GM18526 (cell line): ENCODE data around the gene SNAI3.

Source experiments
- POLR2A ChIP-seq: IDR thresholded peaks from 3 replicates; pipeline ENCODE4 v1.6.1; 2011; ENCODE audit not compliant: insufficient read length; ENCODE audit errors: extremely low read depth

The SNAI3 gene

GRCh38 chr16:88631920-88632586, 54.3 kb downstream of the SNAI3 start:
- TF ChIP-seq POLR2A = no peak

GRCh38 chr16:88631384-88631783, 54.9 kb downstream of the SNAI3 start:
- TF ChIP-seq POLR2A = no peak

GRCh38 chr16:88630941-88631340, 55.4 kb downstream of the SNAI3 start:
- TF ChIP-seq POLR2A = no peak

- no peak for TF ChIP-seq POLR2A
Observed at GRCh38 chr16:88630433-88630832, 55.9 kb downstream of the SNAI3 start.

- no peak for TF ChIP-seq POLR2A
Observed at GRCh38 chr16:88629835-88630234, 56.5 kb downstream of the SNAI3 start.

- TF ChIP-seq POLR2A = no peak
Observed at GRCh38 chr16:88628512-88628974, 57.8 kb downstream of the SNAI3 start.
